Measurements from ENCODE around the gene PLD6.

GRCh38 chr17:17153709-17154108 is 52.4 kb downstream of the PLD6 start:
- TF ChIP-seq MAX (IDR thresholded peaks at IDR 0.05; ENCODE audit: low read depth, low read length): no peak
- no peak for TF ChIP-seq CTCF (IDR thresholded peaks at IDR 0.05; ENCODE audit: low read depth, low read length)
- no peak for TF ChIP-seq MYC (IDR thresholded peaks at IDR 0.05; ENCODE audit: low read depth, low read length)
- no peak for TF ChIP-seq POLR2A (IDR thresholded peaks at IDR 0.05; ENCODE audit: extremely low read depth, insufficient read length)
